GM19395 (cell line): ENCODE data around the gene KLHDC7A.

ENCODE experiments used
- ATAC-seq: cut with Tn5 transposase; IDR thresholded peaks from one replicate; pipeline ENCODE4 v1.9.1; 2021; ENCODE audit warnings: mild to moderate bottlenecking, moderate library complexity; ENCODE audit not compliant: unreplicated experiment

The KLHDC7A gene

DNA sequence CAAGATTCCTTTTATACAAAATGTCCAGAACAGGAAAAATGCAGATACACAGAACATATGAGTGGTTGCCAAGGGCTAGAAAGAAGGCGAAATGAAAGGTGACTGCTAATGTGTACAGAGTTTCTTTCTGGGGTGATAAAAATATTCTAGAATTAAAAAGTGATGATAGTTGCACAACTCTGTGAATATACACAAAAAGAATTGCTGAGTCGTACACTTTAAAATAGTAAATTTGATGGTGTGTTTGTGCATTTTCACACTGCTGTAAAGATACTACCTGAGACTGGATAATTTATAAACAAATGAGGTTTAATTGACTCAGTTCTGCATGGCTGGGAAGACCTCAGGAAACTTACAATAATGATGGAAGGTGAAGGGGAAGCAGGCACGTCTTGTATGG lies 23.9 kb downstream of the KLHDC7A start:
- no peak for ATAC-seq

DNA sequence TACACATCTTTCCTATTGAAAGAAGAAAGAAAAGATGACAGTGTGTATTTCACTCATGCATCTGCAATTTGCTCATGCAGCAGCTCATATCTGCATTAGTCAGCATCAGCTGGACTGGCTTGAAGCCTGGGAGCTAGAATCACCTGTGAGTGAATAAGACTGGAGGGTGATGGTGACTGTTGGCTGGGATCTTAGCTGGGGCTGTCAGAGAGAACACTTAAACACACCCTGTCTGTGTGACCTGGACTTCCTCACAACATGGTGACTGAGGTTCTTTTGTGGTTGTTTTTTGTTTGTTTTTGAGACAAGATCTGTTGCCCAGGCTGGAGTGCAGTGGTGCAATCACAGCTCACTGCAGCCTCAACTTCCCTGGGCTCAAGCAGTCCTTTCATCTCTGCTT lies 24.9 kb downstream of the KLHDC7A start:
- no peak for ATAC-seq

DNA sequence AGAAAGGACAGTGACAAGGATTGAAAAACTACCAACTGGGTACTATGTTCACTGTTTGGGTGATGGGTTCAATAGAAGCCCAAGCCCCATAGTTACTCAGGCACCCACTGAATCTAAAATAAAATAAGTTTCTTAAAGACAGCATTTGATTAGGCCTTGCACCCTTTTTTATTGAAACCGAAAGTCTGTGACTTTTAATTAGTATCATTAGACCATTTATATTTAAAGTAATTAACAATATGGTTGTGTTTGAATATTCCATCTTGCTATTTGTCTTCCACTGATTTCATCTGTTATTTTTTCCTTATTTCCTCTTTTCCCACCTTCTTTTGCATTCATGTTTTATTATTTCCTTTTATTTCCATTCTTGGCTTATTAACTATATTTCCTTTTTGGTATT lies 27.4 kb downstream of the KLHDC7A start:
- no peak for ATAC-seq

DNA sequence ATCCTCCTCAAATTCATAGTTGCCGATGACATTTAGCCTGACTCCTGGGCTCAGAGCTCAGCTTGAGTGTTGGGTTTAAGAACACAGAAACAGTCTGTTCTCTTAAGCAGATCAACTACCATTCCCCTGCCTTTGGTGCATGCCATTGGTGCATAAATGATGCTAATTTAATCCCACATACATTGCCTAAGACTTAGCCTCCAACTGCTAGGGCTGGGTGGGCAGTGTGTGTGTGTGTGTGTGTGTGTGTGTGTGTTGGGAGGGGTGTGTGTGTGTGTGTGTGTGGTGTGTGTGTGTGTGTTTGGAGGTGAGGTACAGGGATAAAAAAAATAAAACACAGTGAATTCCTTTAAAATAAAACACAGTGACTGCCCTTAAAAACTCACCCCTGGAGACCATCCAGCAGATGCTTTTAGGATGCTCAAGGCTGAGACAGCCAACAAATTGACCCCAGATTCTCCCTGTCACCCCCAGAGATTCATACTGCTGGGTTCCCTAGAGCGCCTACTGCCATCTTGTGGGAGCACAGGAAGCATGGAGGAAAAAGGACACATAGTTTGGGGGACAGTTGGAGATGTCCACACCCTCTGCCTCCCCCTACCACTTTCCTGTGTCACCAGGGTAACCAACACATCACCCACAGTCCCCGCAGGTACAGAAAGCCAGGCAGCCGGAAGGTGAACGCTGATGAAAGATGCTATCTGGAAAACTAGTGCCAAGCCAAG lies 30.6 kb downstream of the KLHDC7A start:
- no peak for ATAC-seq

DNA sequence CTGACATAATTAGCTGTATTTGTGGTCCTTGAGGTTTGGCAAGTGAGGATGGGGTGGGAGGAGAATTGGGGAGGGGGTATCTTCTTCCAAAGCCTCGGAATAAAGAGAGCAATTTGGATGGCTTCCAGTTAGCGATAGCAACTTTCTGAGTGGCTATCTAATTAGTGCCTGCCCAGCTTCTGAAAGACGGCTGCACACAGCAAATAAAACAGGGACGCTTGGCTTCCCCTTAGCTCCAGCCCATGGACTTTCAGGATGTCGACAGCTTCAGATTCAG lies 31.1 kb downstream of the KLHDC7A start:
- no peak for ATAC-seq

DNA sequence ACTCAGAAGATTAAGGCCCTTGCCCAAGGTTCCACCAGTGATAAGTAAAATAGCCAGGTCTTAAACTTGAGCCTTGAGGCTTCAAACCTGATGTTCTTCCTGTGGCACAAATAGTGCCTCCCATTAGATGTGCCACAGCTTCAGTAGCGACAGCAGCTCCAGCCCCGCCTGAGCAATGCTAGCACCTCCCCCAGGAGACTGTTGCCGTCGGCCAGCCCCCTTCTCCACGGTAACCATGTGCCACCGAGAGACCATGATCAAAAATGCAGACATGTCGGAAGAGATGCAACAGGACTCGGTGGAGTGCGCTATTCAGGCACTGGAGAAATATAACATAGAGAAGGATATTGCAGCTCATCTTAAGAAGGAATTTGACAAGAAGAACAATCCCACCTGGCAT lies 32.2 kb downstream of the KLHDC7A start:
- ATAC-seq: no peak

DNA sequence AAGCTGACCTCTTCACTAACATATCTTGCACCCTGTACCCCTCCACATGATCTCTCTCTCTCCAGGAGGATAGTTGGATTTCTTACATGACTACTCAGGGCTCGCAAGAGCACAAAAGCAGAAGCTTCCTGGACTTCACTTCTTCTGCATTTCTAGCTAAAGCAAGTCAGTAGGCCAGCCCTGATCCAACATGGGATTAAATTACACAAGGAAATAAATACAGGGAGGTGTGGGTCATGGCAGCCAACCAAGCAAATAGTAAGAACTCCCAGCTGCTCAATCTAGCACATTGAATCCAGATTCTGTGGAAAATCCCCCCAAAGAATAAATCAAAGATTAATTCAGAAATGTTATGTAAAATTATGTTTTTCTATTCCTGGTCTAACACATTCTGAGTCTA lies 33.3 kb downstream of the KLHDC7A start:
- no peak for ATAC-seq

DNA sequence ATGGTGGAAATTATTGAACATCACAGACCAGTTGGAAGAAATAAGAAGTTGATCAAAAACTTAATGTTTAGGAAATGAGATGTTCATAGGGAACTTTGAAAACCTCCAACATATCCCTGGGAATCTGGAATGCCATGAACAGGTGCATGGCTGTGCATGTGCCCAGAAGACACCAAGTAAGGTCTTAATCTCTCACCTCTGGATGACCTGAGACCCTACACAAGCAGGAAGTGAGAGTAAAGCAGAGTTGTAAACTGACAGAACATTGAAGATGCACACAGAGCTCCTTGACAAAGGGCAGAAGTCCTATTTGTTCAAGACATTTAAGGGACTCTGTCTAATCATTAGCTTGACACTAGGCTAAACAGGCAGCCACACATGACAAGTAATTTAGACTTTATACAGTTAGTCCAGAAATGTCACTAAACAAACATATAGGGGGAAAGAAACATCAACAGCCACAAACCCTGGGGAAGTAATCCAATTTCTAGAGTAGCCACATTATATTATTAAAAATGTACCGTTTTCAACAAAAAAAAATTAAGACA lies 34.5 kb downstream of the KLHDC7A start:
- no peak for ATAC-seq

DNA sequence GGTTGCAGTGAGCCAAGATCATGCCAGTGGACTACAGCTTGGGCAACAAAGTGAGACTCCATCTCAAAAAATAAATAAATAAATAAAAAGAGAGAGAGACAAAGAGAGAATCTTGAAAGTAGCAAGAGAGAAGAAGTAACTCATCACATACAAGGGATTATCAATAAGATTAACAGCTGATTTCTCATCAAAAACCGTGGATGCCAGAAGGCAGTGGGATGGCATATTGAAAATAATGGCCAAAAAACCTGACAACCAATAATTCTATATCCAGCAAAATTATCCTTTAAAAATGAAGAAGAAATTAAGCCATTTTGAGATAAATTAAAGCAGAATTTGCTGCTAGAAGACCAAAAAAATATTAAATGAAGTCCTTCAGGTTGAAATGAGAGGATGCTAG lies 35.7 kb downstream of the KLHDC7A start:
- ATAC-seq: no peak

DNA sequence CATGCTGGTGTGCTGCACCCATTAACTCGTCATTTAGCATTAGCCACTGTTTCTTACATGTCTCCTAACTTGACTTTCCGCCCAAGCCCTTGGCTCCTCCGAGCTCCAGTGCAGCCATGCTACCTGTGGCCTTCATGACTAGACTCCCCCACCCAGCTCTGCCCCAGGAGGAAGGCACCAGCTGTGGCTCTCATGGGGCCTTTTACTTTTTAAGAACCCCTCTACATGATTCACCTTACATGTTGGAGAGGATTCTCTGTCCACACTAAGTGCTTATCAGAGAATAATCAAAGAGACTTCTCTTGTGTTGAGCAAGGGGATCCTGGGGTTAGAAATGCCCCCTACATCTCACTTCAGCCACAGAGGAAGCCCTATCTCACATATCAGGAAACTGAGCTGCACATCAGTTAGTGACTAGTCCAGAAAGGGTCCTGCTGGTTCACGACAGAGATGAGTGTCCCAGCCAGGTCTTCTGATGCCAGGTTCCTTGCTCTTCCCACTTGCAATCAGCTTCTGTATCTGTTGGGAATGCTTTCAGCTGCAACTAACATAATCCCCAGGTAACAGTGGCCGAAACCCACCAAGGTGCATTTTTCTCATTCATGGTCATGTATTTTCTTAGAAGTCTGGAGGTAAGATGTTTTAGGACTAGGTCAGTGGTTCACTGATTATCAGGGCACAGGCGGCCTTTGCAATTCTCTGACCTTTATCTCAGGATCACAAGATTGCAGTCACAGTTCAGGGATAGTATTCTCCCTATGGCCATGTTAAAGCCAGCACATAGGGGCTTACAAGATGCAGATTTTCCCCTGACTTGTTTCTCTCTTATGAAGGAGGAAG lies 45.9 kb downstream of the KLHDC7A start:
- no peak for ATAC-seq

DNA sequence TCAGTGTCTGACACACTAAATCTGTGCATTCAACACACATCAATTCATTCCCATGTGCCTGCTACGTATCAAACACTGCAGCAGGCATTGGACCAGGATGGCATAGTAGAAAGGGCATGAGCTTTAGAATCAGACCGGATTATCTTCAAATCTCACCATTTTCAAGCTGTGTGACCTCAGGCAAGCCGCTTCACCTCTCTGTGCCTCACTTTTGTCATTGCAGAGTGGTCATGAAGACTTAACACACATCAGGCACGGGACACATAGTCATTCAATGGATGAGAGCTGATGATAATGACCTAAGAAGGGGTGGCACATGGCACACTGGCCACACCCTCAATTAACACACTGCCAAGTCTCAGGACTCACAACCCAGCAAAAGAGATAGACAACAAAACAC lies 46.8 kb downstream of the KLHDC7A start:
- no peak for ATAC-seq

DNA sequence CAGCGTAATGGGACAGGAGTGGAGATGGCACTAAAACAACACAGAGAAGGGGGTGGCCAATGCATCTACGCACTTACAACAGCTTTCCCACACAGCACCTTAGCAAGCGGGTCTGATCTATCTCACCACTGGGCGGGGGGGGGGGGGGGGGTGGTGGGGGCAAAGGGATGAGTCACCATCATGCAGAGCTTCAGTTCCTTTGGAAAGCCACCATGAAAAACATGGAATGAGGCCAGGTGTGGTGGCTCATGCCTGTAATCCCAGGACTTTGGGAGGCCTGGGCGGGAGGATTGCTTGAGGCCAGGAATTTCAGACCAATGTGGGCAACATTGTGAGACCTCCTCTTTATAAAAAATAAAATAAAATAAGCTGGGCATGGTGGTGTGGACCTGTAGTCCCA lies 47.2 kb downstream of the KLHDC7A start:
- ATAC-seq: no peak

DNA sequence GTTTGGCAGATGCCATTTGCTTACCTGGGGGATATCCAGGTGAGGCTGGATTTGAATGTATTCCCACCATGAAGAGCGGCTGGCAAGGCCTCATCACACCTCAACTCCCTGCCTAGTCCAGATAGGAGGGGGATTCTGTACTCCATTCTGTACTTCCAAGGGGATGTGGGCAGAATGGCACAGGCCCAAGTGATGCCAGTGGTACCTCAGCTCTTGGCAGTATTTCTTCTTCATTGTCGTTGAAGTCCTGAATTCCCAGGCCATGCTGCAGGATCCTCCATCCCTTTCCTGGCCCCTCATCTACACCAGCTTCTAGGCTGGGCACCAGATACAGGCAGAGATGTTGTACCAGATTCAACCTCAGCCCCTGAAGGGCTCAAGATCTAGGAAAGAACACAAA lies 47.9 kb downstream of the KLHDC7A start:
- no peak for ATAC-seq

DNA sequence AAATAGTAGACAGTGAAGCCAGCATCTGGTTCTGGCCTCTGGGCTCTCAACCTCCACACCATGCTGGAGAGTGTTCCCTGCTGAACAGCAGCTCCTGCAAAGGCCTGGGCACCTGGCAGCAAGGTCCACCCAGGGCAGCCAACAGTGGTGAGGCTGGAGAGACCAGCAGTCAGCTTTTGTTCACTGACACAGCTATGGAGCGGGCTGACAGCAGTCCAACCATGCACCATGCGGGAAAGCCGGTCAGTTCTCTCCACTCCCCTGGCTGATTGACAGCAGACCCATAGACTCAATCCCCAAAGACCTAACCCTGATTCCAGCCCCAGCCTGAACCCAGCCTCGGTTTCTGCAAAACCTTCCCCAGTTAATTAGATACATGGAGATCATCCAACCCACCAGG lies 49.0 kb downstream of the KLHDC7A start:
- ATAC-seq: no peak

DNA sequence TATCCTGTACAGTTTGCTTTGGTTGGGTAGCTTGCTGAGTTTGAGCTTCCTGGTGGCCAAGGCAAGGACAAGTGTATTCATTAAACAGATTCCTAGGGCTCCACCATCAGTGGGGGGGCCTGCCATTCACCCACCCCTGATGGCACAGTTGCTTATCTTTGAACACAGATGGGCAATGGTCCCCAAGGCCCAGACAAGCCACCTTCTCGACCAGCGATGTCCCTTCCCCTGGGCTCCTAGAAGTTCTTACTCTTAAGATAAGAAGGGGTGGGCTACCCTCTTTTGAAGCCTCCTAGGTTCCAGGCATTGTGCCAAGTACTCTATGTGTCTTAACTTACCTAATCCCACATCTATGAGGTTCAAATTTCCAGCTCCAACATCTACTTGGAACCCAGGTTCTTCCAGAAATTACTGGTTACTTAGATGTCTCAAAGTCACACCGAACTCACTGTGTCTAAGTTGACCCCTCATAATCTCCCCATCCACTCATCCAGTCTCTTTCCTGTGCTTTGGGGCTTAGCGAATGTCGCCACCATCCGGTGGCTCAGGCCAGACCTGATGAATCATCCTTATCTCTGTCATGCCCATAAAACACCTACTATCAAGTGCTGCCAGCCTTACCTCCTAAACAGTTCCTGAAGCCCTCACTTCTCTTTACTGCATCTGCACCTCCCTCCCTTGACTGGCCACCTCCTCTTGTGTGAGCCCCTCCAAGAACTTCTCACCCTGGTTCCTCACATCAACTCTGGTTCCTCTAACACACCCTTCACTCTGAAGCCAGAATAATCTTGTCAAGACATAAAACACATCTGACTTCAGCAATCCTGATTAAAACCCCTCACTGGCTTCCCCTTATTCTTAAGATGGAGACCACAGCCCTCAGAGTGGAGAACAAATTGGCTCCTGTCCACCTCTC lies 50.1 kb downstream of the KLHDC7A start:
- no peak for ATAC-seq

DNA sequence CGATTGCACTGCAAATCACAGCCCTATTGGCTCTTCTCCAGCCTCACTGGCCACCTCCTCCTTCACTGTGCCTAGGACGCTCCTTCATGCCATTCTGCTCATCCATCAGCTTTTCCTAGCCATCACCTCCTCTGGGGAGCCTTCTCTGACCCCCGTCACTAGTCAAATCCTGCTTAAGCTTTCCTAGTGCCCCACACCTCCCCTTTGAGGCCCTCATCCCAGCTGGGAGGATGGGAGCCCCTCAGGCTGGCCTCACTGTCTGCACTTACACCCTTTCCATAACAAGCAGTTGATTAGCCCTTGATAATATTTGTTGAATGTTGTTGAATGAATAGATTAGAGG lies 50.7 kb downstream of the KLHDC7A start:
- ATAC-seq: no peak

DNA sequence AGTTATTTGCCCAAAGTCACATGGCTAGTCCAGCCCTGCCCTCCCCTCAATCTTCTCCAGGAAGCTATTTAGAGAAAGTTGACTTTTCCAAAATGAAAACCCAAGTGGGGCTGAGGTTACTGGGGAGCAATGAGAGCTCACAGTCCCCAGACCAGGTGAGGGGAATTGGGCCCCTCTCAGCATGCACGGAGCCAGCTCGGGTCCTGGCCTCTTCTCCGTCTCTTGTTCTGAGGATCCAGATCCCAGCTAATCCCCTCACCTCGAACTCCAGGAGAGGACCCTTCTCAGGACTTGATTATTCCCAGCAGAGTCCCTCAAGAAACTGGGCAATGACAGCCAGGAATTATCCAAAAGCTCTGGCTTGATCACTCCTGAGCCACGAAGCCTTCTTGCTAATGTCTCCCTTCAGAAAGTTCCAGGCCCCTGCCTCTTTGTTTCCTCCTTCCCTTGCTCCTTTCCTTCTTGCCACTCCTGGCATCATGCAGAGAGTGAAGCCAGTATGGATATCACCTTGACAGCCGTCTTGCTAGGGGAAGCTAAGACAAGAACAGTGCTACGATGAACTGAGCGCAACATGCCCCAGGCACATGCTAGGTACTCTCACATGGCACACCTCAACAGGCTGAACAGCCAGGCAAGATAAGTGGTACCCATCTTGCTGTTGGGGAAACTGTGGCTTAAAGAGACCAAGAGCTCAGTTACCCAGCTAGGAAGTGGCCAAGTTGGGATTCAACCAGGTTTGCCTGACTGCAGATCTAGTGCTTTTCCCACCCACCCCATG lies 51.9 kb downstream of the KLHDC7A start:
- no peak for ATAC-seq

DNA sequence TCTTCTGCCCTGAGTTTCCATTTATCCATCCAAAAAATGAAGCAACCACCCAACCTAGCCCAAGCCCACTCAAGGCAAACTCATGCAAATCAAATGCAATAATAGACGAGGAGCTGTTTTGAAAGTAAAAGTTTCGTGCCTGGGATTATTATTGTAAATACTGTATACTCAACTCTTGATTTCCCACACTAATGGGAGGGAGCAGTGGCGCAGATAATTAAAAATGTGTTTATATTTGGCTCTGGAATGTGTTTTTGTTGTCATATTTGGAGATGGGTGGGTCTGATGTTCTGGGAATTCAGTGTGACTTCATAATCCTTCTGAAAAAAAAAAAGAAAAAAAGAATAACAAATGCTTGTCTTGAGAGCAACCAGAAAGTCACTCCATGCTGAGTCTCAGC lies 52.5 kb downstream of the KLHDC7A start:
- ATAC-seq: no peak

DNA sequence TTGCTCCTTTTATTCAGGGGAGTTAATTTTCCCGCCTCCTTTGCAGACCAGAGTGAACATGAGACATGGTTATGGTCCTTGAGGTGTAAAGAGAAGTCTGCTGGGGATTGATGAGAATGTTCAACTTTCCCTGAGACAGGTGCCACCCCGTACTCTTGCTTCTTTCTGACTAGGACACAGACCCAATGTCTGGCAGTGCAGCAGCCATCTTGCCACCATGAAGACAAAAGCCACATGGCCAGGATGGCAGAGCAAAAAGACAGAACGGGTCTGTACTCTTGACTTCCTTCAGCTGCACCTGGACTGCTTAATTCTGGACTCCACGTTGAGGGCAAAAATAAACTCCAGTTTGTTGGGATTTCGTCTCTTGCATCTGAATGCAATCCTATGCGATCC lies 54.1 kb downstream of the KLHDC7A start:
- no peak for ATAC-seq
